A549 (cell line): ENCODE measurements around the gene PKP2.

Experiments used
- CTCF ChIP-seq: fragments of >200 bp; sonication (Bioruptor Twin); formaldehyde crosslinking; IDR thresholded peaks from 3 replicates; pipeline ENCODE4 v1.5.1; 2016
- EP300 ChIP-seq, 2 experiments: fragments of >200 bp; sonication (Bioruptor Twin); formaldehyde crosslinking; IDR thresholded peaks; 2 replicates in 1 of 2; 3 replicates in 1 of 2; pipeline ENCODE4 v1.6.1; 2016 to 2017
- GATA3 ChIP-seq: IDR thresholded peaks from 2 replicates; pipeline ENCODE4 v1.6.1; 2012; ENCODE audit warnings: borderline replicate concordance
- JUNB ChIP-seq: fragments of >200 bp; sonication (Bioruptor Twin); formaldehyde crosslinking; IDR thresholded peaks from 2 replicates; pipeline ENCODE4 v1.6.1; 2016
- NFE2L2 ChIP-seq: fragments of 150-350 bp; conservative IDR thresholded peaks from 2 replicates; pipeline ENCODE4 v1.6.1; 2014; ENCODE audit warnings: low read length
- PHF8 ChIP-seq: fragments of 200-600 bp; sonication (generic); IDR thresholded peaks from 2 replicates; pipeline ENCODE4 v1.6.1; 2016; ENCODE audit warnings: low read depth, mild to moderate bottlenecking, antibody characterized with exemption, moderate library complexity, borderline replicate concordance
- POLR2A ChIP-seq: IDR thresholded peaks from 2 replicates; pipeline ENCODE4 v1.6.1; 2012; ENCODE audit warnings: mild to moderate bottlenecking, low read length
- SMC3 ChIP-seq: fragments of >200 bp; sonication (Bioruptor Twin); formaldehyde crosslinking; IDR thresholded peaks from 3 replicates; pipeline ENCODE4 v1.6.1; 2018; ENCODE audit warnings: inconsistent platforms
- ZNF302 ChIP-seq: fragments of 250-450 bp; sonication (Bioruptor Pico); IDR thresholded peaks from 2 replicates; pipeline ENCODE4 v1.9.0; 2021; ENCODE audit warnings: inconsistent platforms, mild to moderate bottlenecking, moderate library complexity

GRCh38 chr12:32847287-32847686 is 49.3 kb downstream of the PKP2 start:
- no peak for TF ChIP-seq NFE2L2
- TF ChIP-seq JUNB: no peak
- TF ChIP-seq CTCF: no peak
- TF ChIP-seq GATA3: no peak
- no peak for TF ChIP-seq ZNF302 (CRISPR knock-in tag)
- no peak for TF ChIP-seq SMC3
- TF ChIP-seq EP300 (IDR thresholded peaks at IDR 0.05): no peak
- TF ChIP-seq POLR2A: no peak
- no peak for TF ChIP-seq PHF8
